ENCODE data around the gene CIB2.

The CIB2 gene

DNA sequence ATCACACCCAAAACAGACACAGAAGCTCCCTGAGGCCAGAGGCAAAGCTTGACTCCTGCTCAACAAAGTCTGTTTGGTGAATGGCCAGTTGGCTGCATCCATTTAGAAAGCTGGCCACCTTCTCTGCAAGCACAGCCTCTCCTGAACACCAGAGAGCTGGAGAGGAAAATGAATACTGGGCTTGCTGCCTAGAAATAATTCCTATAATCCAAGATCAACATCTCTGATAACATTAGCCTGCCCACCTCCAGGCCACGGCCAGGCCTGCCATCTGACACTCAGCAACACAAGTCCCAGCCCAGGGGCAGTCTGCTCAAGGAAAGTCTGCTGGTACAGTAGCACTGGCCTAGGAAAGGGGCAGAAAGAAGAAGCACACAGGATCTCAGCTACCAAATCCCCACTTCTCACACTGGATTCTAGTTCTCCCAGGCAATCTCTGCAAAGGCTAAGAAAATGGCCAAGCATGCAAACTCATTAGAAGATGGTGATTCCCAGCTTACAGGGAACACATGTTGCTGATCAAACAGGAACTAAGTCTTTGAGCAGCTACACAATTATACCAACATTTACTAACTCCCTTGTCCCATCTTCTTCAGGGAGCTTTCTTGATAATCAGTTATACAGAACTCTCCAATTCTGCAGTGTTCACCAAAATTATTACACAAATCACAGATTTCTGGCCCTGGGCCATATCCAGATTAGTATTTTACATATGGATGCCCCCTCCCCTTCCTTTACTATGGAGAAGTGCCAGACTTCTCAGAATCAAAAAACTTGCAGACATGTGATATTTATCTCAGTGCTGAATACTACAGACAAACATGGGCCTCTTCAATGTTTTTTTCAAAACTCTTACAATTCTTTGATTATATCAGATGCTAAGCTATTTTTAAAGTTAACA is 63.7 kb downstream of the CIB2 start:
- Mint-ChIP-seq H3K4me3 (no peak overlapping the region), H3K4me1 (ENCODE audit: low read depth) (peaks cover 21% of the 10 kb centered on the region), H3K36me3 (ENCODE audit: low read depth) (peaks cover 17% of the 10 kb centered on the region), H3K27ac (peak overlapping the region; percentile 93), H3K27me3 (ENCODE audit: low read depth) (no peaks in the 10 kb centered on the region), H3K9me3 (no peaks in the 10 kb centered on the region)
- DNase-seq (ENCODE audit: low spot score) = no peak

DNA sequence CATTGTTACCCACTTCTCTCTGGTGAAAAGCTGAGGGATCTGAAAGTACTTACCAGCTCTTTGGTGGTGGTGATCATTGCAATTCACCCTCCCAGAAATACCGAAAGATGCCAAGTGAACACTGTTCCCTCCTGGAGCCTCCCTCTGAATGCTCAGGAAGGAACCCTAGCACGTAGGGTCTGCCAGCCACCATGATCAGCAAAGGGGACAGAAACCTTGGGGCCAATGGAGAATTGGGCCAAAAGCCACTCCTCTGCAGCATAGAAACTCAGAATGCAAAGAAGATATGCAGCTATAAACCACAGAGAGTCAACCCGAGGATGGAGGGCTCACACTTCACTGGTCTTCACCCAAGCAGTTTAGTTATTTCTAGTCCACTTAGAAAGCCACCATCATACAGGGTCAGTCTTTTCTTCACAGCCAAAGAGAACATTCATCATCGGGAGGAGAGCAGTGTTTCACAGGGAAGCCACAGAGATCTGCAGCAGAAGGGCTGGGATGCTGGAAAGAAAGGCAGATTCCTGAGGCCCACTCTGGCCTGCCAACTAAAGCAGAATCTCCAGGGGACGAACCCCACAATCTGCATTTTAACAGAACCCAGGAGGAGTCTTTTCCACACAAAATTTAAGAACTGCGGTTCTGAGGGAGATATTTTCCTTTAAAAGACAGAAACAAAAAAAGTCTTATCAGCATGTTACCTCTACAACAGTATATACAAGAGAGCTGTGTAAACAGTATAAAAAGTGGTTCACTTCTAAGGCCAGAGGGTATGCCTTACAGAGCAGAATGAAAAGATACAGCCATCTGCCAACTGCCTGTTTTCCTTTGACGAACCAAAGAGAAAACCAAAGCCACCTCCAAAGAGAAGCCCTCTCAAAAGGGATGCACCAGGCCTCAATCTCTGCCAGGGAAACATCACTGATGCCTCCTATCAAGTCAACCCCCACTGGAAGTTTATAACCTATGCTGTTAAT is 65.0 kb downstream of the CIB2 start:
- no peaks in the 10 kb centered on the region for H3K9me3 Mint-ChIP-seq
- peak overlapping the region; percentile 93 for H3K27ac Mint-ChIP-seq
- H3K36me3 Mint-ChIP-seq (ENCODE audit: low read depth) = peaks cover 10% of the 10 kb centered on the region
- H3K4me3 Mint-ChIP-seq = no peak overlapping the region
- no peak for DNase-seq (ENCODE audit: low spot score)
- H3K27me3 Mint-ChIP-seq (ENCODE audit: low read depth) = no peaks in the 10 kb centered on the region
- H3K4me1 Mint-ChIP-seq (ENCODE audit: low read depth) = peaks cover 16% of the 10 kb centered on the region

DNA sequence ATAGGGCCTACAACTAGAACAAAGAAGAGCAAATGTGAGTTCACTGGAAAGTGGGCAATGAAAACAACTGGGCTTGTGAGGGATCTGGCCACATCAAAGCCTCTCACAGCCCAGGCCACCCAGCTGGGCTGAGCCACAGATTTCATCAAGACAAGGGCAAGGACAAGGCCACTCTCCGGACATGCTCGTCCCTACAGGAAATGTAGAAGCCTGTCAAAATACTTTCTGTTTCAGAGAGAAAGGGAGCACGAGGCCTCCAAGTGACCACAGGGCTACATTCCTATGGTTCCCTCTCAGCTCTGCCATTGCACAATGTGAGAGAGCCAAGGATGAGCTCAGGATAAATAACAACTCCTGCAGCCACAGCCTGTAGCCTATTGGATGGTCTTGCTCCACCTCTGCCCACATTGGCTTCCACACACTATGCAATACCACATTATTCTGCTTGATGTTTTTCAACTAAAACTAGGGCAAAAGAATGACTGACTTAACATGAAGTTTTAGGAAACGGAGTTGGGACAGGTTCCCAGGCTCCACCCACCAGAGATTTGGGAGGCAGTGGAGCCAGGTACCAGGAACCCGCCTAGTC is 65.9 kb downstream of the CIB2 start:
- Mint-ChIP-seq H3K27me3 (ENCODE audit: low read depth) (no peaks in the 10 kb centered on the region), H3K36me3 (ENCODE audit: low read depth) (peaks cover 10% of the 10 kb centered on the region)
- no peak for DNase-seq (ENCODE audit: low spot score)

DNA sequence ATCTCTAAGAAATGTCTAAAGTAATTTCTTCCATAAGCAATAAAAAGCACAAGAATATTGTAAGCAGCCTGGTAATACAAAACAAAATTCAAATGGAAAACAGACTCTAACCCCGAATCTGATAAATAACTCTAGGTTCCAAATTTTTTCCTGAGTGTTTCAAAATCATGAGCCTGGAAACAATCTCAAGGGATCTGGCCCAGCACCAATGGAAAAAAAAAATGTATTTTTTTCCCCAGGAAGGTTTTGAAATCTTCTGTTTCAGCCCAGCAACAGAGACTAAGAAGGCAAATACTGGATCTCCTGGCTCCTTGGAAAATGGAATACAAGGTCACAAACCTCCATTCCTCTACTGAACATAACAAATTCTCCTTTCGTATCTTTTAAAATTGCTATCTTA is 66.7 kb downstream of the CIB2 start:
- no peak overlapping the region for H3K27ac Mint-ChIP-seq
- no peak overlapping the region for H3K4me3 Mint-ChIP-seq
- H3K9me3 Mint-ChIP-seq = no peaks in the 10 kb centered on the region
- no peak for DNase-seq (ENCODE audit: low spot score)
- H3K36me3 Mint-ChIP-seq (ENCODE audit: low read depth) = peaks cover 5% of the 10 kb centered on the region
- no peaks in the 10 kb centered on the region for H3K27me3 Mint-ChIP-seq (ENCODE audit: low read depth)
- H3K4me1 Mint-ChIP-seq (ENCODE audit: low read depth) = peaks cover 23% of the 10 kb centered on the region

More for the DNA sequence above, 65.9 kb downstream of the CIB2 start:
- no peak overlapping the region for H3K4me3 Mint-ChIP-seq
- no peaks in the 10 kb centered on the region for H3K9me3 Mint-ChIP-seq
- peaks cover 16% of the 10 kb centered on the region for H3K4me1 Mint-ChIP-seq (ENCODE audit: low read depth)
- peak overlapping the region; percentile 93 for H3K27ac Mint-ChIP-seq

DNA sequence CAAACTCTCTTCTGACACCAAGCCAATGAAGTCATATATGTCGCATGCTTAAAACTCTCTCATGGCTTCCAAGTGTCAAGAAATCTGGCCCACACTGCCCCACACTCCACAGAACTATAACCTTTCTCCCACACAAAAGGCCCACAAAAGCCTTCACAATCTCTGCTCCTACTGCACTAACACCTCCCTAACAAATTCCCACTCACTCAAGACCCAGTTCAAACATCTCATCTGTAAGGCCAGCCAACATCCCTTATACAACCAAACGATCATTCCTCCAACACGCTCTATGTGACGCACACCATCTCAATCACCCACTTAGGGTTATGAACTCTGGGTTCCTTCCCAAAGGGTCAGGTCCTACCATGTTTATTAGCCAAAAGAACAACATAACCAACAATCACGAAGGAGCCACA is 67.3 kb downstream of the CIB2 start:
- Mint-ChIP-seq H3K4me3 (no peak overlapping the region), H3K9me3 (no peaks in the 10 kb centered on the region), H3K36me3 (ENCODE audit: low read depth) (peaks cover 5% of the 10 kb centered on the region), H3K4me1 (ENCODE audit: low read depth) (peaks cover 28% of the 10 kb centered on the region), H3K27ac (no peak overlapping the region), H3K27me3 (ENCODE audit: low read depth) (no peaks in the 10 kb centered on the region)
- DNase-seq (ENCODE audit: low spot score) = no peak

DNA sequence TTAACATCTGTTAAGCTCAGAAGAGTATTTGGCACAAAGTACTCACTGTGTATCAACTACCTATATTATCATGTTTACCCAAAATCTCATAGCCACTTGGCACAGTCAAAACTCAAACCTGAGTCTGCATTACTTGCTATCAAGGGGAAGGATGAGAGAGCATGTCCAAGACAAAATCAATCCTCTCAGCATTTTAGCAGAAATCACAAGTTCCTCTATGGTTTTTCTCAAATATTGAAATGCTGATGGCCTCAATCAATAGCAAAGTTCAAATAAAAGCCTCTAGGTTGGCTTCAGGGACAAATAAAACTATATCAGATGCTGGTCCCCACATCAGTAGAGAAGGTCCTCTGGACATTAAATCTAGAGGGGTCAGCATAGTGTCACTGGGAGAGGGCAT is 68.0 kb downstream of the CIB2 start:
- DNase-seq (ENCODE audit: low spot score) = no peak
- Mint-ChIP-seq H3K27ac (peak overlapping the region; percentile 24), H3K27me3 (ENCODE audit: low read depth) (no peaks in the 10 kb centered on the region), H3K36me3 (ENCODE audit: low read depth) (peaks cover 5% of the 10 kb centered on the region), H3K4me1 (ENCODE audit: low read depth) (peaks cover 34% of the 10 kb centered on the region), H3K4me3 (peak overlapping the region; percentile 0), H3K9me3 (no peaks in the 10 kb centered on the region)

DNA sequence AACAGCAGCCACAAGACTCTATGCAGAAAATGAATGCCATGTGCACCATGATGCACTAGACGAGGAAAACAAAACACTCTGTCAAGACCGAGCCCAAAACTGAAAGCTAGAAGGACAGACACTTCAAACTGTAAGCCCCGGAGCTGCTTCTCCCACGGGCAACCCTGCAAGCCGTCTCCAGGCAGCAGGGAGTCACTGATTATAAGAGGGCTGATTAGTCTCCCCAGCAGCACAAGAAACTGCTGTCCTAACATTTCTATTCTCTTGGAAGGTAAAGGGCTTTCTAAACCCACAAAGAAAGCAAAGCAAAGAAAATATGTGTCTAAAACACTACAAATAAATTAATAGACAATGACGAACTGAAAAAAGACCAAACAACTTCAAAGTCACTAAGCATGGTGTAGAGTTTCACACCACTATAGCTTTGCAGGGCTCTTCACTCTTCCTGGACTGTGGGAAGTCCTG is 69.2 kb downstream of the CIB2 start:
- H3K9me3 Mint-ChIP-seq = no peaks in the 10 kb centered on the region
- peaks cover 40% of the 10 kb centered on the region for H3K4me1 Mint-ChIP-seq (ENCODE audit: low read depth)
- no peak for DNase-seq (ENCODE audit: low spot score)
- H3K4me3 Mint-ChIP-seq = peak overlapping the region; percentile 64
- H3K27me3 Mint-ChIP-seq (ENCODE audit: low read depth) = no peaks in the 10 kb centered on the region
- H3K36me3 Mint-ChIP-seq (ENCODE audit: low read depth) = peaks cover 5% of the 10 kb centered on the region
- H3K27ac Mint-ChIP-seq = peak overlapping the region; percentile 85

DNA sequence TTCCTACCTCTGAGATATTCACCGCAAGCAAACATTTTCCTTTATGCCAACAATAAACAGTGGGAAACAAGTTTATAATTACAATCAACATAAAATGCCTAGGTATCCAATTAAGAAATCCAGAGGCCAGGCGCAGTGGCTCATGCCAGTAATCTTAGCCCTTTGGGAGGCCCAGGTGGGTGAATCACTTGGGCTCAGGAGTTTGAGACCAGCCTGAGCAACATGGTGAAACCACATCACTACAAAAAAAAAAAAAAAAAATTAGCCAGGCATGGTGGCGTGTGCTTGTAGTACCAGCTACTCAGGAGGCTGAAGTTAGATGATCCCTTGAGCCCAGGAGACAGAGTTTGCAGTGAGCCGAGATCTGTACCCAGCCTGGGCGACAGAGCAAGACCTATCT is 71.0 kb downstream of the CIB2 start:
- H3K36me3 Mint-ChIP-seq (ENCODE audit: low read depth) = peaks cover 4% of the 10 kb centered on the region
- DNase-seq (ENCODE audit: low spot score) = no peak
- H3K27ac Mint-ChIP-seq = peak overlapping the region; percentile 16
- H3K9me3 Mint-ChIP-seq = no peaks in the 10 kb centered on the region
- H3K4me3 Mint-ChIP-seq = no peak overlapping the region
- H3K27me3 Mint-ChIP-seq (ENCODE audit: low read depth) = no peaks in the 10 kb centered on the region
- peaks cover 57% of the 10 kb centered on the region for H3K4me1 Mint-ChIP-seq (ENCODE audit: low read depth)

DNA sequence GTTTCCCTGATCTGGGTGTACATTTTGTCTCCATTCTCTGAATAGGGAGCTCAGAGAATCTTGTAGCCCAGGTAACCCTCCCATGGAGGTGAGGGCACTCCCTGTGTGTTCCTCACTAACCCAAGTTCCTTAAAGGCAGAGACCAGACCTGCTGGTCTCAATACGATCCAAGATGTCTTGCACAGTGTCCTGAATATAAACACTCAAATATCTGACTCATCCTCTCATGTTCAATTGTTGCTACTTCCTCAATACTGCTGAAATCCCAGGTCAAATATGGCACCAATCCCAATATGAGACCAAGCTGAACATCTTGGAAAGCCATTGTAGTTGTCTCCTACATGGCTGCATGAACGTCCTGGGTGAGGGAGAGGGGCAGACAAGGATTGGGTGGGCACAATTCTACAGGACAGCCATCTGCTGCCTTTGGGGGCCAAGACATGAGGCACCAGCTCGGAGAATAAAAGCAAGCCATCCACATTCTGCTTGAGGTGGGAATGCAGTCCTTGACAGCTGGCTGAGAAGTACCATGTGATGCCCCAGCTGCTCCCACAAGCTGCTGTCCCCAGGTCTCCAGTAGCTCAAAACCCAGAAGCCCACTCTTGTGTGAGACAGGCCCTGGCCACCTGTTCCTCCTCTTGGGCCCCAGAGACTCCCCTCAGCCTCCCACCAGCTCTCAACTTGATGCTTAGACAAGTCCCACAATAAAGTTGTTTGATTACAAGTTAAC is 72.0 kb downstream of the CIB2 start:
- H3K27me3 Mint-ChIP-seq (ENCODE audit: low read depth) = no peaks in the 10 kb centered on the region
- DNase-seq (ENCODE audit: low spot score) = no peak
- peak overlapping the region; percentile 42 for H3K27ac Mint-ChIP-seq
- no peaks in the 10 kb centered on the region for H3K9me3 Mint-ChIP-seq
- H3K36me3 Mint-ChIP-seq (ENCODE audit: low read depth) = peaks cover 7% of the 10 kb centered on the region
- no peak overlapping the region for H3K4me3 Mint-ChIP-seq
- peaks cover 61% of the 10 kb centered on the region for H3K4me1 Mint-ChIP-seq (ENCODE audit: low read depth)

DNA sequence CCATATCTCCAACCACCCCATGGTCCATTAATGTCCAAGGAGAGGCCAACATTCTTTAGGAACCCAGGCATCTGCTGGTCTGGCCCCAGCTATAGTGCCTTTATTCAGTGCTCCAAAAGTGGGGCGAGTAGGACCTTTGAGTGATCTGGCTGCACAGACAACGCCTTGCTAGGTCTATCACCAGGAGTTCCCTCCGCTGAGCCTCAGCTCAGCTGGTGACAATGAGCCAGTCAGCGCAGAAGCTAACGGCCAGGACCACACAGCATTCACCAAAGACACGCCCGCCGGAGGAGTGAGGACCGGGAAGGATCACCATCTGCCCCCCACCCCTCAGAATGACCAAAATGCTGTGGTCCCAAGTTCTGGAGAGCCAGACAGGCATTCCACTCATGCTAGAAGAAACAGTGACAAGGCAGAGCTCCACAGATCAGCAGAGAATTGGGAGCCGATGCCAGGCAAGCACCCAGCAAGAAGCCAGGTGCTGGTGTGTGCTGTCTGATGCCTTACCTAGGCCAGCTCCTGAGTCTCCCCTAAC is 72.8 kb downstream of the CIB2 start:
- Mint-ChIP-seq H3K27ac (peak overlapping the region; percentile 38), H3K36me3 (ENCODE audit: low read depth) (peaks cover 13% of the 10 kb centered on the region), H3K4me3 (no peak overlapping the region), H3K27me3 (ENCODE audit: low read depth) (no peaks in the 10 kb centered on the region), H3K9me3 (no peaks in the 10 kb centered on the region), H3K4me1 (ENCODE audit: low read depth) (peaks cover 66% of the 10 kb centered on the region)
- no peak for DNase-seq (ENCODE audit: low spot score)

DNA sequence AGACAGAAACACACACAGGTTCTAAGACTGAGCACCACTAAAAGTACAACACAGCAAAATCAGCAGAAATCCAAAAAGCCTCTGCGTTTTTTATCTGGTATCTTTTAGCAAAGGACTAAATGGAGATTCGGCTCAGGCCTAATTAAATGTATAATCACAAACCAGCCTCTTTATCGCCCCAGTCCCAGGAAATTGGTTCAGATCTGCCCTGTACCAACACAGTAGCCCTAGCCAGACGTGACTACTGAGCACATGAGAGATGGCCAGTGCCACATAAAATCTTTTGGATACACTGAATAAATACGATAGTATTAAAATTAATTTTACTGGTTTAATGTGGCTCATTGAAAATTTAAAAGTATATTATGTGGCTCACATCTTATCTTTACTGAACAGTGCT is 73.4 kb downstream of the CIB2 start:
- no peak overlapping the region for H3K4me3 Mint-ChIP-seq
- peaks cover 66% of the 10 kb centered on the region for H3K4me1 Mint-ChIP-seq (ENCODE audit: low read depth)
- peaks cover 20% of the 10 kb centered on the region for H3K36me3 Mint-ChIP-seq (ENCODE audit: low read depth)
- no peak for DNase-seq (ENCODE audit: low spot score)
- H3K27ac Mint-ChIP-seq = peak overlapping the region; percentile 8
- no peaks in the 10 kb centered on the region for H3K9me3 Mint-ChIP-seq
- H3K27me3 Mint-ChIP-seq (ENCODE audit: low read depth) = no peaks in the 10 kb centered on the region

DNA sequence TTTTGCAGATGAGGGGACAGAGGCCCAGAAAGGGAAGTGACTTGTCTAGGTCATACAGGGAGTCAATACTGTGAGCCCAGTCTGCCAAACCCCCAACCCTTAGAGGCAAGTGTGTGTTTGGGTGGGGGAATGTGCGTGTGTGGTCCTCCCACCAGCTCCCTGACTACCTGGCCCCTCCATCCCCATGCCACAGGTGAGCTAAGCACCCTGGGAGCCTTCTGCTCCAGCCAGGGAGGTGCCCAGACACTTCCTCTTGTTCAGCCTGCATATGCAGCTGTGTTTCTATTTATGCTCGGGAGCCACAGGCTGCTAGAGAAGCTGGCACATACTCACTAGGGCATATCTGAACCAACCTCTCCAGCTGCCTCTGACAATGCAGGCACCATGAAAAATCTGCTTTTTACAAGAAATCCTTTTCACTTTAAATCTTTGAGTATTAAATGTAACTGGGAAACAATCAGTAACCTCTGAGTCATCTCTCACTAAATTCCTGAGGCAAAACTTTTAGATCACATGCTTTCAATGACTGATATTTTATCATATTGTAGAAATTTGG is 74.5 kb downstream of the CIB2 start:
- H3K36me3 Mint-ChIP-seq (ENCODE audit: low read depth) = peaks cover 29% of the 10 kb centered on the region
- no peaks in the 10 kb centered on the region for H3K27me3 Mint-ChIP-seq (ENCODE audit: low read depth)
- H3K4me3 Mint-ChIP-seq = peak overlapping the region; percentile 72
- H3K27ac Mint-ChIP-seq = peak overlapping the region; percentile 79
- H3K4me1 Mint-ChIP-seq (ENCODE audit: low read depth) = peaks cover 68% of the 10 kb centered on the region
- H3K9me3 Mint-ChIP-seq = no peaks in the 10 kb centered on the region
- DNase-seq (ENCODE audit: low spot score) = no peak
